OCI-LY3 (cell line): ENCODE measurements around the gene MSX2.

Source experiments
- EZH2phosphoT487 ChIP-seq: fragments of 200-600 bp; shearing (Covaris generic); IDR thresholded peaks from 2 replicates; pipeline ENCODE4 v1.6.1; 2018; ENCODE audit warnings: antibody characterized with exemption, mixed run types, low read depth
- TF ChIP-seq, protein P1 (sequence below): fragments of 200-600, 300-600 bp; sonication (generic); IDR thresholded peaks from 2 replicates; pipeline ENCODE4 v1.5.1; 2014; ENCODE audit warnings: antibody characterized with exemption, low read length, low read depth

DNA sequence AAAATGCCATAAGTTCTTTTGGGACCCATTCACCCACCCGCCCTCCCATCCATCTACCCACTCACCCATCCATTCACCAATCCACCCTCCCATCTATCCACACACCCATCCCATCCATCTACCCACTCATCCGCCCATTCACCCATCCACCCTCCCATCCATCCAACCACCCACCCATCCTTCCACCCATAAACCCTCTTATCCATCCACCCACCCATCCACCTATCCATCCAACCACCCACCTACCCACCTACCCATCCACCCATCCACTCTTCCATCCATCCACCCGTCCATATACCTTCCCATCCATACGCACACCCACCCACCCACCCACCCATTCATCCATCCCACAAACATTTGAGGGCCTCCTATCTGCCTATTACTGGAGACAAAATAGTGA is 43.3 kb downstream of the MSX2 start:
- TF ChIP-seq EZH2phosphoT487: no peak
- TF ChIP-seq, protein P1, sequence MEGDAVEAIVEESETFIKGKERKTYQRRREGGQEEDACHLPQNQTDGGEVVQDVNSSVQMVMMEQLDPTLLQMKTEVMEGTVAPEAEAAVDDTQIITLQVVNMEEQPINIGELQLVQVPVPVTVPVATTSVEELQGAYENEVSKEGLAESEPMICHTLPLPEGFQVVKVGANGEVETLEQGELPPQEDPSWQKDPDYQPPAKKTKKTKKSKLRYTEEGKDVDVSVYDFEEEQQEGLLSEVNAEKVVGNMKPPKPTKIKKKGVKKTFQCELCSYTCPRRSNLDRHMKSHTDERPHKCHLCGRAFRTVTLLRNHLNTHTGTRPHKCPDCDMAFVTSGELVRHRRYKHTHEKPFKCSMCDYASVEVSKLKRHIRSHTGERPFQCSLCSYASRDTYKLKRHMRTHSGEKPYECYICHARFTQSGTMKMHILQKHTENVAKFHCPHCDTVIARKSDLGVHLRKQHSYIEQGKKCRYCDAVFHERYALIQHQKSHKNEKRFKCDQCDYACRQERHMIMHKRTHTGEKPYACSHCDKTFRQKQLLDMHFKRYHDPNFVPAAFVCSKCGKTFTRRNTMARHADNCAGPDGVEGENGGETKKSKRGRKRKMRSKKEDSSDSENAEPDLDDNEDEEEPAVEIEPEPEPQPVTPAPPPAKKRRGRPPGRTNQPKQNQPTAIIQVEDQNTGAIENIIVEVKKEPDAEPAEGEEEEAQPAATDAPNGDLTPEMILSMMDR: no peak
